AML-193 (cell line): ENCODE measurements around the gene BRI3BP.
"Not testable (repeated sequence)": the region's sequence is repeated elsewhere in the genome, so short reads cannot be mapped to it uniquely, and the experiment has no call there.

Experiments used
- DNase-seq, 2 experiments: peaks; one replicate each; lab custom pipeline; 2025; lab: John Stamatoyannopoulos, UW

The BRI3BP gene

GRCh38 chr12:125068391-125068790 is 74.9 kb downstream of the BRI3BP start:
- DNase-seq = no peak

DNA sequence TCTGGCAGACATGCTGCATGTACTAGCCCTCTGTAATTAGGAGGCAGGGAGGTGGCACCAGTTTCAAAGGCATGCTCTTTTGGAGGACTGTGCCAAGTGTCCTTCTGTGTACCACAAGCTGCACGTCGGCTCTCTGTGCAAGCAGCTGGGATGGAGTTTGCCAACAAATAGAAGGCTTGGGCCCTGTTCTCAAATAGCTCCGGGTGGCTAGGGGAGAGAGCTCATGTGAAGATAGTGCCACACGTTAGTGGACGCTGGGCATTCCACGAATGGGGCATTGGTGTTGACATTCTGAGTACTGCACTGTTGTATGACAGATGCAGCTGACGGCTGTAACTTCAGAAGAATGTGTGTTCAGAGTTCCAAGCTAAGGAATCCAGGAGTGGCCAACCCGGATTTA is 76.2 kb downstream of the BRI3BP start:
- no peak for DNase-seq

GRCh38 chr12:125070112-125070511 is 76.7 kb downstream of the BRI3BP start:
- DNase-seq = no peak

- DNase-seq = no peak
These were observed 77.4 kb downstream of the BRI3BP start for GRCh38 chr12:125070661-125071390.

DNA sequence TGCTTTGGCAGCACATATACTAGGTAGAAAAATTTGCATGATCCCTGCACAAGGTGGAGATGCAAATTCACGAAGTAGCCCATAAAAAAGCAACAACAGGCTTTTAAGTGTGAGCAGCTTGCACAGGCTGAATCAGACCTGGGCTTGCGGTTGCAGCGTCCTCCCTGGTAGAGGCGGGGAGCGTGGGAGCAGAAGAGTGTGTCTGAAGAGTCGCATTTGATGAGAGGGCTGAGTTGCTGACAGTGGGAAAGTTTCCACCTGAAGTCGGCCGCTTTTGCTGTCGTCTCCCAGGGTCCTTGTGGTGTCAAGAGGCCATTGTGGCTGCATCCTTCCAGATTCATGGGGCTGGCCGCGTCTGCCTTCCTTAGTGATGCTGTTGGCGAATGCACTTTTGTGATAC is 78.0 kb downstream of the BRI3BP start:
- DNase-seq = no peak

DNA sequence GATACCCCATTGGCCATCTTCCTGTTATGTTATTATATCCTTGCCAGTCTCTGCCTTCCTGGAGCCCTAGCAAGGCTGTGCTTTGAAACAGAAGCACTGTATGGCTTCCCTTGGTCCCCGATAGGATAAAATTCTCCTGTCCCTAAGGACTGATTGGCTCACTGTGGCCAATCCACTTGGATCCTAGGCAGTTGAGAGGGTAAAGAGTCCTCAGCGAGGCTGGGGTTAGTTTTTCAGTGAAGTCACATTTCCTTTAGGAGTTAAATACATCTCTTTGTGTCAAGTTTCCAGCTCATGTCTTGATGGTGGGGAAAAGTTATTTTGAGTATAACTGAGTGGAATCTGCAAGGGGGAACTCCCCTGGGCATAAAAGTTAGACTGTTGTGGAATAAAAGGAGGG is 79.1 kb downstream of the BRI3BP start:
- no peak for DNase-seq

DNA sequence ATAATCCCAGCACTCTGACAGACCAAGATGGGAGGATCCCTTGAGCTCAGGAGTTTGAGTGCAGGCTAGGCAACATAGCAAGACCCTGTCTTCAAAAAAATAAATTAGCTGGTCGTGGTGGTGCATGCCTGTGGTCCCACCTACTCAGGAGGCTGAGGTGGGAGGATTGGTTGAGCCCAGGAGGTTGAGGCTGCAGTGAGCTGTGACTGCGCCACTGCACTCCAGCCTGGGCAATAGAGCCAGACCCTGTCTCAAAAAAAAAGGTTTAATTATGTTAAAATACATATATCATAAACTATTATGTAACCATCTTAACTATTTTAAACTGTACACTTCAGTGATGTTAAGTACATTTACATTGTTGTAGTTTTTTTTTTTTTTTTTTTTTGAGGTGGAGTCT is 80.8 kb downstream of the BRI3BP start:
- not testable (repeated sequence) for DNase-seq

DNA sequence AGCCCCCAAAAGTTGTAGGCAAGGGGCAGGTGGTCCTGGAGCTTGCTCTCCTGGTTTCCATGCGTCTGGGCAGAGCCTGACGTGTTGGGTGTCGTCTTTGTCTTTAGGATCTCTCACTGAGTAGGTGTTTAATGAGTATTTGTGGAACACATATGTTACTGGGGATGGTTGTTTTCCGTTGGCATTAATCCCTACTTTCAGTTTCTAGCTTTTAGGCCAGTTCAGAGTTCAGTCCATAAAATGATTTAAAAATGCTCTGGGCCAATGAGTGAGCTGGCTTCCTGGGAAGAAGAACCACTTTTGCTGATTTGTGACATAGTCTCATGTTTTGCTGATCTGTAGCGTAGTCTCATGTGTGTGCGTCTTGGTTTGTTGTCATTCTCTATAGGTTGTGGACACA is 82.7 kb downstream of the BRI3BP start:
- DNase-seq = no peak

GRCh38 chr12:125079084-125079483 is 85.6 kb downstream of the BRI3BP start:
- no peak for DNase-seq

DNA sequence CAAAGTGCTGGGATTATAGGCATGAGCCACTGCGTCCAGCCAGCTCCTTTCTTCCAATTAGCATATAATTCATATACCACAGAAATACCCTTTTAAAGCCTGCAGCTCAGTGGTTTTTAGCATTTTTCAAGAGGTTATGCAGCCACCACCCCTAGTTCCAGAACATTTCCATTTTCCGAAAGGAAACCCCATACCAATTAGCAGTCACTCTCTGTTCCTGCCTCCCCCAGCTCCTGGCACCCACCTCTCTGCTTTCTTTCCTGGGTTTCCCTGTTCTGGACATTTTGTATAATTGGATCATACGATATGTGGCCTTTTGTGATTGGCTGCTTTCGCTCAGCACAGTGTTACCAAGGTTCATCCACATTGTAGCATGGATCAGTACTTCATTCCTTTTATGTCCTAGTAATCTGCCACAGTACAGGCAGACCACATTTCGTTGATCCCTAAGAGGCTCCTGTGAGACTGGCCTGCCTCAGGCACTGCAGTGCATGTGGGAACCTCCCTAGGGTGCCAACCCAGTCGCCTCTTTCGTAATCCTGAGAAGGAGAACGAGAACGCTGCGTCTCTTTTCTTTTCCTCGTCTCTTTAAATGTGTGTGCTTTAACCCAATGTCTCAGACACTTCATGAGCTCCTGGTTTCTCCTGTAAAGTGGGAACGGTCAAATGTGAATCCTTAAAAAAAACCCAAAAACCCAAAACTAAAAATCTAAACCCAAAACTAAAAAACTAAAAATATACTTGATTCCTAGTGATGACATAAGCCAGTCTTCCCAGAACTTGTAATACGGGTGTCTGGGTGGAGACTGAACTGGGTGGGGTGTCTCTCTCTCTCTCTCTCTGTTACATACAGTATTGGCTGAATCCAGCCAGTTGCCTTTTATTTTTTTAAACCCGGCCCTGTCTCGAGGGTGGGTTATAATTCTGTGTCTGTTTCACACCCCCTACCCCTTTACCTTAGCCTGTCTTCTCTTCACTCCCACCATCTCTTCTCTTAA is 86.5 kb downstream of the BRI3BP start:
- DNase-seq = no peak
